Vagina (tissue), 2 donors: Measurements from ENCODE around the gene ROM1. TPM values are rescaled to one million over a fixed set of nuclear protein-coding genes. Genes with fewer than 3 reads are reported as not detected.
"Not testable (repeated sequence)": the region's sequence is repeated elsewhere in the genome, so short reads cannot be mapped to it uniquely, and the experiment has no call there.

Source experiments
- DNase-seq, 2 donors: peaks; one replicate each; pipeline ENCODE4 v3.0.0-alpha.2; 2017; ENCODE audit errors: extremely low spot score in 2 of 2
- H3K27ac ChIP-seq: fragments of 200-600 bp; sonication (generic); one replicate; pipeline ENCODE4 v1.5.1; 2019
- H3K27me3 ChIP-seq: fragments of 200-600 bp; sonication (generic); one replicate; pipeline ENCODE4 v1.5.1; 2019
- H3K36me3 ChIP-seq, 2 donors: fragments of 200-600 bp; sonication (generic); one replicate each; pipeline ENCODE4 v1.5.1; 2017 to 2019
- H3K4me1 ChIP-seq: fragments of 200-600 bp; sonication (generic); one replicate; pipeline ENCODE4 v1.5.1; 2019
- H3K4me3 ChIP-seq, 2 donors: fragments of 200-600 bp; sonication (generic); 1 replicate in 1 of 2; 2 replicates in 1 of 2; pipeline ENCODE4 v1.5.1; 2016 to 2019
- H3K9me3 ChIP-seq: fragments of 200-600 bp; sonication (generic); one replicate; pipeline ENCODE4 v1.5.1; 2019
- CTCF ChIP-seq, 3 experiments: fragments of 450-650 bp in 2 of 3; fragments of 200-600 bp in 1 of 3; sonication (generic) in 1 of 3; IDR thresholded peaks; one replicate each; pipeline ENCODE4 v1.5.1; 2017 to 2019; ENCODE audit warnings: antibody characterized with exemption in 3 of 3, mild to moderate bottlenecking in 2 of 3, moderate library complexity in 2 of 3
- POLR2A ChIP-seq, 2 donors: fragments of 450-650 bp; IDR thresholded peaks; one replicate each; pipeline ENCODE4 v1.6.1; 2017; ENCODE audit warnings: antibody characterized with exemption in 2 of 2, mild to moderate bottlenecking in 2 of 2, moderate library complexity in 2 of 2
- POLR2AphosphoS5 ChIP-seq, 2 donors: sonication (generic); formaldehyde crosslinking; IDR thresholded peaks; one replicate each; pipeline ENCODE4 v1.9.0; 2017; ENCODE audit warnings: antibody characterized with exemption in 2 of 2, mild to moderate bottlenecking in 2 of 2, low read depth in 1 of 2; ENCODE audit not compliant: insufficient read depth in 1 of 2
- intact Hi-C: fragments of 100-400 bp; cut with DNase I; formaldehyde crosslinking; loops from one replicate; pipeline ENCODE4 v1.15.1; 2023
- total RNA-seq: library from RNA; depleted of rRNA; stranded (reverse); fragments of >200 nt; gene quantifications from one replicate; pipeline ENCODE4 v1.2.3, GENCODE V29; 2016

The ROM1 gene
- total RNA-seq, 1 donor from 2014 or later = 6.1 TPM

DNA sequence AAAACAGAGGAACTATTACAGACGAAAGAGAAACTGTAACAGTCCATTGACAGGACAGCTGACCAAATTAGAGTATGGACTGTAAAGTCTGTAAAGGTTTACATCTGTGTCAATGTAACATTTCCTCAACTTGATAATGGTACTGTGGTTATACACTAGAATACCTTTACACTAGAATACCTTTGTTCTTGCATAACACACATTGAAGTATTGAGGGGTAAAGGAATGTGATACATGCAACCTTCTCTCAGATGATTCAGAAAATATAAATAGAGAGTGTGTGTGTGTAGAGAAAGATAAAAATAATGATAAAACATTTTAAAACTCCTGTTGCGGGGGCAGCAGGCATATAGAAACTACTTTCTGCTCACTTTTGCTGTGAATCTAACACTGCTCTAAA, 33.8 kb upstream of the ROM1 start:
- Histone ChIP-seq H3K9me3 (no peaks in the 10 kb centered on the region), H3K27me3 (no peaks in the 10 kb centered on the region), H3K4me3 (no peak overlapping the region), H3K4me1 (peaks cover 29% of the 10 kb centered on the region), H3K27ac (no peak overlapping the region), H3K36me3 (peaks cover 0 to 23% of the 10 kb centered on the region in 2 donors)
- no peak for DNase-seq
- no peak for TF ChIP-seq POLR2AphosphoS5 (IDR thresholded peaks at IDR 0.05; ENCODE audit: insufficient read depth in 1 of 2, low read depth in 1 of 2)
- no peak for TF ChIP-seq POLR2A (IDR thresholded peaks at IDR 0.05)
- no peak for TF ChIP-seq CTCF (IDR thresholded peaks at IDR 0.05)
- intact Hi-C loops = no loop called here

- TF ChIP-seq POLR2A (IDR thresholded peaks at IDR 0.05) = no peak
- TF ChIP-seq CTCF (IDR thresholded peaks at IDR 0.05) = no peak
- TF ChIP-seq POLR2AphosphoS5 (IDR thresholded peaks at IDR 0.05; ENCODE audit: insufficient read depth in 1 of 2, low read depth in 1 of 2) = no peak
- intact Hi-C loops = no loop called here
- Histone ChIP-seq H3K4me1 (peaks cover 10% of the 10 kb centered on the region), H3K27me3 (no peaks in the 10 kb centered on the region), H3K9me3 (no peaks in the 10 kb centered on the region), H3K27ac (no peak overlapping the region), H3K36me3 (peaks cover 0 to 30% of the 10 kb centered on the region in 2 donors), H3K4me3 (no peak overlapping the region)
- no peak for DNase-seq
These were observed 31.9 kb upstream of the ROM1 start for GRCh38 chr11:62580959-62581715.

- intact Hi-C loops, H3K4me1 ChIP-seq, H3K4me3 ChIP-seq, H3K27ac ChIP-seq, H3K9me3 ChIP-seq, H3K27me3 ChIP-seq, DNase-seq: not testable (repeated sequence)
- peaks cover 0 to 30% of the 10 kb centered on the region in 2 donors for H3K36me3 ChIP-seq
These were observed 31.3 kb upstream of the ROM1 start for GRCh38 chr11:62581735-62582134.

- intact Hi-C loops, DNase-seq, H3K4me3 ChIP-seq, H3K4me1 ChIP-seq, H3K27me3 ChIP-seq, H3K27ac ChIP-seq, H3K9me3 ChIP-seq: not testable (repeated sequence)
- peaks cover 0 to 25% of the 10 kb centered on the region in 2 donors for H3K36me3 ChIP-seq
These were observed 27.7 kb upstream of the ROM1 start for GRCh38 chr11:62585356-62585755.

- Histone ChIP-seq H3K36me3 (peaks cover 0 to 29% of the 10 kb centered on the region in 2 donors), H3K4me3 (no peak overlapping the region)
These were observed 24.0 kb upstream of the ROM1 start for GRCh38 chr11:62588966-62589637.

More at GRCh38 chr11:62588966-62589637, 24.0 kb upstream of the ROM1 start:
- H3K27ac ChIP-seq = no peak overlapping the region
- H3K27me3 ChIP-seq = no peaks in the 10 kb centered on the region
- peaks cover 29% of the 10 kb centered on the region for H3K4me1 ChIP-seq
- DNase-seq = no peak
- intact Hi-C loops = no loop called here
- TF ChIP-seq POLR2A (IDR thresholded peaks at IDR 0.05) (no peak), POLR2AphosphoS5 (IDR thresholded peaks at IDR 0.05; ENCODE audit: insufficient read depth in 1 of 2, low read depth in 1 of 2) (no peak), CTCF (IDR thresholded peaks at IDR 0.05) (no peak)
- no peaks in the 10 kb centered on the region for H3K9me3 ChIP-seq
